SK-N-SH treated with all-trans-retinoic acid at 6 μM for 48 hours (cell line): ENCODE measurements around the gene SAXO1.

Source experiments
- ATAC-seq: fragments of 200-7000 bp; cut with Tn5 transposase; 3 replicates; pipeline ENCODE4 v1.9.1; 2020; ENCODE audit warnings: mild to moderate bottlenecking, moderate library complexity
- ARNTL ChIP-seq: fragments of 450-650 bp; formaldehyde crosslinking; IDR thresholded peaks from 2 replicates; pipeline ENCODE4 v1.5.0; 2020; ENCODE audit warnings: low read depth, mild to moderate bottlenecking, moderate library complexity, borderline replicate concordance
- BACH2 ChIP-seq: fragments of 250-450 bp; sonication (Bioruptor Pico); IDR thresholded peaks from 2 replicates; pipeline ENCODE4 v1.9.0; 2021; ENCODE audit warnings: mild to moderate bottlenecking, borderline replicate concordance
- CSDC2 ChIP-seq: fragments of 250-450 bp; sonication (Bioruptor Pico); IDR thresholded peaks from 2 replicates; pipeline ENCODE4 v1.5.0; 2020; ENCODE audit warnings: mild to moderate bottlenecking, moderate library complexity
- CSRNP3 ChIP-seq: fragments of 250-450 bp; sonication (Bioruptor Pico); IDR thresholded peaks from 2 replicates; pipeline ENCODE4 v1.5.1; 2021; ENCODE audit warnings: mild to moderate bottlenecking, moderate library complexity
- ESRRG ChIP-seq: fragments of 250-450 bp; sonication (Bioruptor Pico); IDR thresholded peaks from 2 replicates; pipeline ENCODE4 v1.6.1; 2021; ENCODE audit warnings: mild to moderate bottlenecking
- GLIS3 ChIP-seq: fragments of 250-450 bp; sonication (Bioruptor Pico); IDR thresholded peaks from 2 replicates; pipeline ENCODE4 v1.5.0; 2020; ENCODE audit warnings: mild to moderate bottlenecking, moderate library complexity
- OSR1 ChIP-seq: fragments of 250-450 bp; sonication (Bioruptor Pico); IDR thresholded peaks from 2 replicates; pipeline ENCODE4 v1.8.0; 2022; ENCODE audit warnings: moderate library complexity, mild to moderate bottlenecking, inconsistent platforms
- PATZ1 ChIP-seq: fragments of 250-450 bp; sonication (Bioruptor Pico); IDR thresholded peaks from 2 replicates; pipeline ENCODE4 v1.8.0; 2020; ENCODE audit warnings: mild to moderate bottlenecking, moderate library complexity, borderline replicate concordance
- RARB ChIP-seq: fragments of 250-450 bp; sonication (Bioruptor Pico); IDR thresholded peaks from 2 replicates; pipeline ENCODE4 v1.8.0; 2021; ENCODE audit warnings: mild to moderate bottlenecking, moderate library complexity
- SNAI2 ChIP-seq: fragments of 250-450 bp; sonication (Bioruptor Pico); IDR thresholded peaks from 2 replicates; pipeline ENCODE4 v1.5.0; 2020; ENCODE audit warnings: mild to moderate bottlenecking, moderate library complexity
- TCF4 ChIP-seq: fragments of 250-450 bp; sonication (Bioruptor Pico); IDR thresholded peaks from 2 replicates; pipeline ENCODE4 v1.8.0; 2021; ENCODE audit warnings: mild to moderate bottlenecking, moderate library complexity, borderline replicate concordance
- TOX ChIP-seq: fragments of 250-450 bp; sonication (Bioruptor Pico); IDR thresholded peaks from 2 replicates; pipeline ENCODE4 v1.8.0; 2021; ENCODE audit warnings: mild to moderate bottlenecking, moderate library complexity, borderline replicate concordance
- TSHZ2 ChIP-seq: fragments of 250-450 bp; sonication (Bioruptor Pico); IDR thresholded peaks from 2 replicates; pipeline ENCODE4 v1.5.0; 2020; ENCODE audit warnings: mild to moderate bottlenecking, moderate library complexity
- ZC3H10 ChIP-seq: fragments of 250-450 bp; sonication (Bioruptor Pico); IDR thresholded peaks from 2 replicates; pipeline ENCODE4 v1.5.1; 2021; ENCODE audit warnings: mild to moderate bottlenecking, moderate library complexity
- ZFP30 ChIP-seq: fragments of 450-650 bp; formaldehyde crosslinking; IDR thresholded peaks from 2 replicates; pipeline ENCODE4 v1.5.0; 2022; ENCODE audit warnings: mild to moderate bottlenecking, moderate library complexity
- ZNF70 ChIP-seq: fragments of 450-650 bp; formaldehyde crosslinking; IDR thresholded peaks from 2 replicates; pipeline ENCODE4 v1.5.0; 2020; ENCODE audit warnings: mild to moderate bottlenecking, moderate library complexity
- ZNF8 ChIP-seq: fragments of 450-650 bp; formaldehyde crosslinking; IDR thresholded peaks from 2 replicates; pipeline ENCODE4 v1.5.0; 2020; ENCODE audit warnings: mild to moderate bottlenecking, moderate library complexity
- TF ChIP-seq, protein P1 (sequence below): fragments of 250-450 bp; sonication (Bioruptor Pico); IDR thresholded peaks from 2 replicates; pipeline ENCODE4 v1.5.1; 2020; ENCODE audit warnings: low read depth, mild to moderate bottlenecking, moderate library complexity
- TF ChIP-seq, protein P2 (sequence below): fragments of 250-450 bp; sonication (Bioruptor Pico); IDR thresholded peaks from 2 replicates; pipeline ENCODE4 v1.8.0; 2021; ENCODE audit warnings: low read depth, mild to moderate bottlenecking, moderate library complexity, borderline replicate concordance

The SAXO1 gene

DNA sequence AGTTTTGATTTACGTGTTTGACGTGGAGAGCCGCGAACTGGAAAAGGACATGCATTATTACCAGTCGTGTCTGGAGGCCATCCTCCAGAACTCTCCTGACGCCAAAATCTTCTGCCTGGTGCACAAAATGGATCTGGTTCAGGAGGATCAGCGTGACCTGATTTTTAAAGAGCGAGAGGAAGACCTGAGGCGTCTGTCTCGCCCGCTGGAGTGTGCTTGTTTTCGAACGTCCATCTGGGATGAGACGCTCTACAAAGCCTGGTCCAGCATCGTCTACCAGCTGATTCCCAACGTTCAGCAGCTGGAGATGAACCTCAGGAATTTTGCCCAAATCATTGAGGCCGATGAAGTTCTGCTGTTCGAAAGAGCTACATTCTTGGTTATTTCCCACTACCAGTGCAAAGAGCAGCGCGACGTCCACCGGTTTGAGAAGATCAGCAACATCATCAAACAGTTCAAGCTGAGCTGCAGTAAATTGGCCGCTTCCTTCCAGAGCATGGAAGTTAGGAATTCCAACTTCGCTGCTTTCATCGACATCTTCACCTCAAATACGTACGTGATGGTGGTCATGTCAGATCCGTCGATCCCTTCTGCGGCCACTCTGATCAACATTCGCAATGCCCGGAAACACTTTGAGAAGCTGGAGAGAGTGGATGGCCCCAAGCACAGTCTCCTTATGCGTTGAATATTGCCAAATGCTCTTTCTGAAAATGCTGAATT is 17.1 kb upstream of the SAXO1 start:
- ATAC-seq: peak; percentile 18
- TF ChIP-seq ZNF8 (CRISPR knock-in tag) (no peak), OSR1 (CRISPR knock-in tag) (no peak), ESRRG (CRISPR knock-in tag) (no peak), TOX (no peak), GLIS3 (CRISPR knock-in tag) (no peak), RARB (CRISPR knock-in tag) (no peak), CSDC2 (no peak), TSHZ2 (CRISPR knock-in tag) (no peak), CSRNP3 (CRISPR knock-in tag) (no peak), PATZ1 (CRISPR knock-in tag) (no peak), BACH2 (CRISPR knock-in tag) (no peak)
- TF ChIP-seq, protein P1, sequence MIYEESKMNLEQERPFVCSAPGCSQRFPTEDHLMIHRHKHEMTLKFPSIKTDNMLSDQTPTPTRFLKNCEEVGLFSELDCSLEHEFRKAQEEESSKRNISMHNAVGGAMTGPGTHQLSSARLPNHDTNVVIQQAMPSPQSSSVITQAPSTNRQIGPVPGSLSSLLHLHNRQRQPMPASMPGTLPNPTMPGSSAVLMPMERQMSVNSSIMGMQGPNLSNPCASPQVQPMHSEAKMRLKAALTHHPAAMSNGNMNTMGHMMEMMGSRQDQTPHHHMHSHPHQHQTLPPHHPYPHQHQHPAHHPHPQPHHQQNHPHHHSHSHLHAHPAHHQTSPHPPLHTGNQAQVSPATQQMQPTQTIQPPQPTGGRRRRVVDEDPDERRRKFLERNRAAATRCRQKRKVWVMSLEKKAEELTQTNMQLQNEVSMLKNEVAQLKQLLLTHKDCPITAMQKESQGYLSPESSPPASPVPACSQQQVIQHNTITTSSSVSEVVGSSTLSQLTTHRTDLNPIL (CRISPR knock-in tag): no peak

GRCh38 chr9:19048966-19049916 is 16.2 kb upstream of the SAXO1 start, which contains the start of gene RRAGA:
Gene RRAGA, plus strand, starts transcription at chr9:19049427. Its CDS starts 233 bp downstream, at chr9:19049660.
- peak; percentile 91 for ATAC-seq

DNA sequence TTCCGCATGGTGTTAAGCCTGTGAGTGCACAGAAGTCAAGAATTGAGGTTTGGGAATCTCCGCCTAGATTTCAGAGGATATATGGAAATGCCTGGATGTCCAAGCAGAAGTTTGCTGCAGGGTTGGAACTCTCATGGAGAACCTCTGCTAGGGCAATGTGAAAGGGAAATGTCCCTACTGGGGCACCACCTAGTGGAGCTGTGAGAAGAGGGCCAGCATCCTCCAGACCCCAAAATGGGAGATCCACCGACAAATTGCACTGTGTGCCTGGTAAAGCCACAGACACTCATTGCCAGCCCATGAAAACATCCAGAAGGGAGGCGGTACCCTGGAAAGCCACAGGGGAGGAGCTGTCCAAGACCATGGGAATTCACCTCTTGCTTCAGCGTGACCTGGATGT is 3.6 kb upstream of the SAXO1 start:
- TF ChIP-seq SNAI2 (no peak), ARNTL (CRISPR knock-in tag) (no peak), ZFP30 (CRISPR knock-in tag) (no peak), TCF4 (CRISPR knock-in tag) (no peak), ZNF70 (no peak), ZC3H10 (CRISPR knock-in tag) (no peak), BACH2 (CRISPR knock-in tag) (no peak), PATZ1 (CRISPR knock-in tag) (no peak), CSDC2 (no peak), TOX (no peak)
- TF ChIP-seq, protein P2, sequence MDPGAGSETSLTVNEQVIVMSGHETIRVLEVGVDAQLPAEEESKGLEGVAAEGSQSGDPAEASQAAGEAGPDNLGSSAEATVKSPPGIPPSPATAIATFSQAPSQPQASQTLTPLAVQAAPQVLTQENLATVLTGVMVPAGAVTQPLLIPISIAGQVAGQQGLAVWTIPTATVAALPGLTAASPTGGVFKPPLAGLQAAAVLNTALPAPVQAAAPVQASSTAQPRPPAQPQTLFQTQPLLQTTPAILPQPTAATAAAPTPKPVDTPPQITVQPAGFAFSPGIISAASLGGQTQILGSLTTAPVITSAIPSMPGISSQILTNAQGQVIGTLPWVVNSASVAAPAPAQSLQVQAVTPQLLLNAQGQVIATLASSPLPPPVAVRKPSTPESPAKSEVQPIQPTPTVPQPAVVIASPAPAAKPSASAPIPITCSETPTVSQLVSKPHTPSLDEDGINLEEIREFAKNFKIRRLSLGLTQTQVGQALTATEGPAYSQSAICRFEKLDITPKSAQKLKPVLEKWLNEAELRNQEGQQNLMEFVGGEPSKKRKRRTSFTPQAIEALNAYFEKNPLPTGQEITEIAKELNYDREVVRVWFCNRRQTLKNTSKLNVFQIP: no peak
- TF ChIP-seq, protein P1 (CRISPR knock-in tag): no peak
- no peak for ATAC-seq

More at GRCh38 chr9:19048966-19049916, 16.2 kb upstream of the SAXO1 start, which contains the start of gene RRAGA:
- no peak for TF ChIP-seq ZNF70
